ENCODE data around the gene WNT2. TPM values are rescaled to one million over a fixed set of nuclear protein-coding genes. Genes with fewer than 3 reads are reported as not detected.

WNT2 gene
- total RNA-seq, 6 experiments from 2014 or later, result 0.46 to 0.93 (median 0.57) TPM

GRCh38 chr7:117338020-117338419 lies 15.2 kb upstream of the WNT2 start:
- H3K36me3 ChIP-seq, result no peaks in the 10 kb centered on the region
- WGBS (ENCODE audit: insufficient coverage, low coverage, low lambda C conversion rate, missing lambda C conversion rate), result 70% methylated on average over 1 of the region's 1 CpG
- H3K27me3 ChIP-seq, result no peaks in the 10 kb centered on the region
- no peaks in the 10 kb centered on the region for H3K4me1 ChIP-seq
- H3K27ac ChIP-seq, result no peak overlapping the region
- DNase-seq, result no peak
- no peak overlapping the region for H3K4me3 ChIP-seq
- ATAC-seq, result no peak
- intact Hi-C loops (cut with DNase I), result no loop called here
- H3K9me3 ChIP-seq, result no peaks in the 10 kb centered on the region
- TF ChIP-seq POLR2A (IDR thresholded peaks at IDR 0.05), result no peak
- TF ChIP-seq, protein P1, sequence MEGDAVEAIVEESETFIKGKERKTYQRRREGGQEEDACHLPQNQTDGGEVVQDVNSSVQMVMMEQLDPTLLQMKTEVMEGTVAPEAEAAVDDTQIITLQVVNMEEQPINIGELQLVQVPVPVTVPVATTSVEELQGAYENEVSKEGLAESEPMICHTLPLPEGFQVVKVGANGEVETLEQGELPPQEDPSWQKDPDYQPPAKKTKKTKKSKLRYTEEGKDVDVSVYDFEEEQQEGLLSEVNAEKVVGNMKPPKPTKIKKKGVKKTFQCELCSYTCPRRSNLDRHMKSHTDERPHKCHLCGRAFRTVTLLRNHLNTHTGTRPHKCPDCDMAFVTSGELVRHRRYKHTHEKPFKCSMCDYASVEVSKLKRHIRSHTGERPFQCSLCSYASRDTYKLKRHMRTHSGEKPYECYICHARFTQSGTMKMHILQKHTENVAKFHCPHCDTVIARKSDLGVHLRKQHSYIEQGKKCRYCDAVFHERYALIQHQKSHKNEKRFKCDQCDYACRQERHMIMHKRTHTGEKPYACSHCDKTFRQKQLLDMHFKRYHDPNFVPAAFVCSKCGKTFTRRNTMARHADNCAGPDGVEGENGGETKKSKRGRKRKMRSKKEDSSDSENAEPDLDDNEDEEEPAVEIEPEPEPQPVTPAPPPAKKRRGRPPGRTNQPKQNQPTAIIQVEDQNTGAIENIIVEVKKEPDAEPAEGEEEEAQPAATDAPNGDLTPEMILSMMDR (IDR thresholded peaks at IDR 0.05), result no peak

- Histone ChIP-seq H3K4me1 (no peaks in the 10 kb centered on the region), H3K4me3 (no peak overlapping the region), H3K36me3 (no peaks in the 10 kb centered on the region), H3K27ac (no peak overlapping the region), H3K27me3 (no peaks in the 10 kb centered on the region), H3K9me3 (no peaks in the 10 kb centered on the region)
- intact Hi-C loops (cut with DNase I), result no loop called here
- no peak for DNase-seq
- no peak for ATAC-seq
- TF ChIP-seq, protein P1 (IDR thresholded peaks at IDR 0.05), result no peak
- no peak for TF ChIP-seq POLR2A (IDR thresholded peaks at IDR 0.05)
Observed at GRCh38 chr7:117333168-117333567, 10.3 kb upstream of the WNT2 start.

DNA sequence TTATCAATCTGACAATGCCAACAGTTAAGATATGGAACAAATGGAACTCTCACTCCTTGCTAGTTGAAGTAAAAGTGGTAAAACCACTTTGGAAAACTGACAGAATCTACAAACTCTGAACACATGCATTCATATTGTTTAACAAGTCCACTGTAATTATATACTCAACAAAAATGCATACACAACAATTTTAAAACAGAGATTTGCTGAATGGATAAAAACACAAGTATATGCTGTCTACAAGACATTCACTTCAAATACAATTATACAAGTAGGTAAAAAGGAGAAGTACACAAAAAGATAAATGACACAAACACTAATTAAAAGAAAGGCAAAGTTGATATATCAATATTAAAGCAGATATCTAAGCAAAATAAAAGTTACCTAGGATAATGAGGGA lies 9.2 kb upstream of the WNT2 start:
- ATAC-seq (no peak), DNase-seq (no peak)
- no peak for TF ChIP-seq POLR2A (IDR thresholded peaks at IDR 0.05)
- TF ChIP-seq, protein P1 (IDR thresholded peaks at IDR 0.05), result no peak
- H3K36me3 ChIP-seq, result no peaks in the 10 kb centered on the region
- H3K4me1 ChIP-seq, result no peaks in the 10 kb centered on the region
- H3K27me3 ChIP-seq, result no peaks in the 10 kb centered on the region
- H3K4me3 ChIP-seq, result no peak overlapping the region
- intact Hi-C loops (cut with DNase I), result no loop called here
- H3K27ac ChIP-seq, result no peak overlapping the region
- H3K9me3 ChIP-seq, result no peaks in the 10 kb centered on the region

DNA sequence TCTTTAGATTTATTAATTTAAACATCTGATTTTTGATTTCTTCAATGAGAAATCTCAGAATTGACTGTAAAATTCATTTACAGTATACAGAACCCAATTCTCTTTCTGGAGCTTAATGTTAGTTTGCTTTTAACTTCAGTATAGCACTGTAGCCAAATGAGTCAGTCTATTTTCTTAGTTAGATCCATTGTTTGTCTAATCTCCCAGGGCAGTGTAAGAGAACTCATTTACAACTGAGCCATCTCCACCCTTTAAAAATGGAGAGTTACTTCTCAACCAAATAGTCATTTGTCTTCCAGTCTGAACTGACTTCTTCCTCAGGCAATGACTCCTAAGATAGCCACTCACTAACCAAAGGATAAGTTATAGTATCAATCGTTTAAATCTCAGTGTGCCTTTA lies 3.0 kb upstream of the WNT2 start:
- intact Hi-C loops (cut with DNase I), result no loop called here
- H3K36me3 ChIP-seq, result no peaks in the 10 kb centered on the region
- no peaks in the 10 kb centered on the region for H3K9me3 ChIP-seq
- TF ChIP-seq, protein P1 (IDR thresholded peaks at IDR 0.05), result no peak
- TF ChIP-seq POLR2A (IDR thresholded peaks at IDR 0.05), result no peak
- peaks cover 0 to 5% of the 10 kb centered on the region in 2 donors for H3K27me3 ChIP-seq
- 65% methylated on average over 1 of the region's 1 CpG for WGBS (ENCODE audit: insufficient coverage, low coverage, low lambda C conversion rate, missing lambda C conversion rate)
- no peak overlapping the region for H3K4me3 ChIP-seq
- H3K27ac ChIP-seq, result no peak overlapping the region
- ATAC-seq (no peak), DNase-seq (no peak)
- H3K4me1 ChIP-seq, result peaks cover 0 to 19% (median 5%) of the 10 kb centered on the region in 4 donors

- 63% methylated on average over 2 of the region's 4 CpGs for WGBS (ENCODE audit: insufficient coverage, low coverage, low lambda C conversion rate, missing lambda C conversion rate)
- TF ChIP-seq, protein P1 (IDR thresholded peaks at IDR 0.05), result no peak
- no peak for TF ChIP-seq POLR2A (IDR thresholded peaks at IDR 0.05)
- no peaks in the 10 kb centered on the region for H3K9me3 ChIP-seq
- H3K4me3 ChIP-seq, result no peak overlapping the region
- no peak for DNase-seq
- no peak overlapping the region for H3K27ac ChIP-seq
- H3K36me3 ChIP-seq, result no peaks in the 10 kb centered on the region
- no peak for ATAC-seq
- intact Hi-C loops (cut with DNase I), result no loop called here
- H3K27me3 ChIP-seq, result peaks cover 0 to 5% of the 10 kb centered on the region in 2 donors
- peaks cover 0 to 19% (median 5%) of the 10 kb centered on the region in 4 donors for H3K4me1 ChIP-seq
Observed at GRCh38 chr7:117324960-117325359, 2.1 kb upstream of the WNT2 start.
